ENCODE data around the gene BCDIN3D.

The BCDIN3D gene

GRCh38 chr12:49803693-49804450 is 39.0 kb downstream of the BCDIN3D start:
- TF ChIP-seq JUND (IDR thresholded peaks at IDR 0.05; ENCODE audit: low read depth) = no peak
- DNase-seq (ENCODE audit: low read depth in 1 of 2, low spot score in 1 of 2) = no peak
- in situ Hi-C loops (cut with HindIII; ENCODE audit: low pct_unique_long_range_greater_than_20kb, low sequenced_read_pairs) = no loop called here

- no peak for DNase-seq (ENCODE audit: low read depth in 1 of 2, low spot score in 1 of 2)
- in situ Hi-C loops (cut with HindIII; ENCODE audit: low pct_unique_long_range_greater_than_20kb, low sequenced_read_pairs) = no loop called here
- TF ChIP-seq JUND (IDR thresholded peaks at IDR 0.05; ENCODE audit: low read depth) = no peak
These were observed 41.5 kb downstream of the BCDIN3D start for GRCh38 chr12:49801141-49802063.

GRCh38 chr12:49800421-49801140 is 42.3 kb downstream of the BCDIN3D start:
- in situ Hi-C loops (cut with HindIII; ENCODE audit: low pct_unique_long_range_greater_than_20kb, low sequenced_read_pairs) = no loop called here
- DNase-seq (ENCODE audit: low read depth in 1 of 2, low spot score in 1 of 2) = no peak
- no peak for TF ChIP-seq JUND (IDR thresholded peaks at IDR 0.05; ENCODE audit: low read depth)

- no peak for TF ChIP-seq JUND (IDR thresholded peaks at IDR 0.05; ENCODE audit: low read depth)
- DNase-seq (ENCODE audit: low read depth in 1 of 2, low spot score in 1 of 2) = no peak
- in situ Hi-C loops (cut with HindIII; ENCODE audit: low pct_unique_long_range_greater_than_20kb, low sequenced_read_pairs) = no loop called here
These were observed 44.0 kb downstream of the BCDIN3D start for GRCh38 chr12:49798934-49799333.

GRCh38 chr12:49798248-49798647 is 44.7 kb downstream of the BCDIN3D start:
- in situ Hi-C loops (cut with HindIII; ENCODE audit: low pct_unique_long_range_greater_than_20kb, low sequenced_read_pairs) = no loop called here
- TF ChIP-seq JUND (IDR thresholded peaks at IDR 0.05; ENCODE audit: low read depth) = no peak

GRCh38 chr12:49797449-49797776 is 45.5 kb downstream of the BCDIN3D start:
- DNase-seq (ENCODE audit: low read depth in 1 of 2, low spot score in 1 of 2) = no peak
- no peak for TF ChIP-seq JUND (IDR thresholded peaks at IDR 0.05; ENCODE audit: low read depth)
- in situ Hi-C loops (cut with HindIII; ENCODE audit: low pct_unique_long_range_greater_than_20kb, low sequenced_read_pairs) = no loop called here

More at GRCh38 chr12:49798248-49798647, 44.7 kb downstream of the BCDIN3D start:
- no peak for DNase-seq (ENCODE audit: low read depth in 1 of 2, low spot score in 1 of 2)

GRCh38 chr12:49796606-49797448 is 46.1 kb downstream of the BCDIN3D start:
- no peak for TF ChIP-seq JUND (IDR thresholded peaks at IDR 0.05; ENCODE audit: low read depth)
- no peak for DNase-seq (ENCODE audit: low read depth in 1 of 2, low spot score in 1 of 2)
- in situ Hi-C loops (cut with HindIII; ENCODE audit: low pct_unique_long_range_greater_than_20kb, low sequenced_read_pairs) = no loop called here

- TF ChIP-seq JUND (IDR thresholded peaks at IDR 0.05; ENCODE audit: low read depth) = no peak
- in situ Hi-C loops (cut with HindIII; ENCODE audit: low pct_unique_long_range_greater_than_20kb, low sequenced_read_pairs) = no loop called here
- DNase-seq (ENCODE audit: low read depth in 1 of 2, low spot score in 1 of 2) = no peak
These were observed 46.8 kb downstream of the BCDIN3D start for GRCh38 chr12:49796155-49796554.

- in situ Hi-C loops (cut with HindIII; ENCODE audit: low pct_unique_long_range_greater_than_20kb, low sequenced_read_pairs) = no loop called here
- no peak for DNase-seq (ENCODE audit: low read depth in 1 of 2, low spot score in 1 of 2)
- no peak for TF ChIP-seq JUND (IDR thresholded peaks at IDR 0.05; ENCODE audit: low read depth)
These were observed 47.2 kb downstream of the BCDIN3D start for GRCh38 chr12:49795654-49796105.

GRCh38 chr12:49794811-49795653 is 47.9 kb downstream of the BCDIN3D start:
- no peak for DNase-seq (ENCODE audit: low read depth in 1 of 2, low spot score in 1 of 2)
- in situ Hi-C loops (cut with HindIII; ENCODE audit: low pct_unique_long_range_greater_than_20kb, low sequenced_read_pairs) = no loop called here
- no peak for TF ChIP-seq JUND (IDR thresholded peaks at IDR 0.05; ENCODE audit: low read depth)

GRCh38 chr12:49794021-49794420 is 48.9 kb downstream of the BCDIN3D start:
- no peak for TF ChIP-seq JUND (IDR thresholded peaks at IDR 0.05; ENCODE audit: low read depth)
- no peak for DNase-seq (ENCODE audit: low read depth in 1 of 2, low spot score in 1 of 2)
- in situ Hi-C loops (cut with HindIII; ENCODE audit: low pct_unique_long_range_greater_than_20kb, low sequenced_read_pairs) = no loop called here
